Endothelial cell of umbilical vein (primary cell): ENCODE data around the gene M6PR. TPM values are rescaled to one million over a fixed set of nuclear protein-coding genes. Genes with fewer than 3 reads are reported as not detected.

Experiments
- BruUV-seq: library from RNA; stranded (reverse); fragments of 400-500 nt; replicated peaks from 2 replicates; lab custom pipeline; 2021; lab: Mats Ljungman, UMichigan
- CTCF ChIA-PET: fragments of 300-600, 350-600 bp; sonication (Branson Sonifier 250); formaldehyde crosslinking; loops from one replicate; lab custom pipeline; 2021; ENCODE audit warnings: antibody characterized with exemption, inconsistent platforms; lab: Charles Lee
- POLR2A ChIA-PET: fragments of 300-600, 350-600 bp; sonication (Branson Sonifier 250); formaldehyde crosslinking; loops from one replicate; lab custom pipeline; 2021; ENCODE audit warnings: antibody characterized with exemption, inconsistent platforms; lab: Charles Lee
- DNase-seq: peaks from one replicate; pipeline ENCODE4 v3.0.0-alpha.2; 2011; ENCODE audit warnings: low read depth, low spot score
- FAIRE-seq: peaks from 2 replicates; lab custom pipeline; 2011; peaks lifted over from hg19 to GRCh38; lab: Jason Lieb, UNC
- H2AFZ ChIP-seq: 2 replicates; pipeline ENCODE4 v1.6.0; 2012; ENCODE audit warnings: low read depth, low read length, control low read depth, inconsistent platforms
- H3K27ac ChIP-seq: 2 replicates; pipeline ENCODE4 v1.5.1; 2011; ENCODE audit warnings: low read depth, mild to moderate bottlenecking, control low read depth, low read length, moderate library complexity; ENCODE audit not compliant: insufficient read depth
- H3K27me3 ChIP-seq, 2 experiments: 2 replicates each; pipeline versions ENCODE4 v1.6.0 to v1.6.1; 2011; ENCODE audit warnings: low read length in 2 of 2, mixed read lengths in 1 of 2; ENCODE audit not compliant: control insufficient read depth in 2 of 2, insufficient read depth in 2 of 2
- H3K36me3 ChIP-seq, 2 experiments: 2 replicates in 1 of 2; 3 replicates in 1 of 2; pipeline ENCODE4 v1.5.1; 2011; ENCODE audit warnings: low read length in 2 of 2, mild to moderate bottlenecking in 1 of 2, moderate library complexity in 1 of 2; ENCODE audit not compliant: control insufficient read depth in 2 of 2, insufficient read depth in 2 of 2; ENCODE audit errors: extremely low read depth in 1 of 2
- H3K4me1 ChIP-seq: 3 replicates; pipeline ENCODE4 v1.5.1; 2011; ENCODE audit warnings: mild to moderate bottlenecking, low read length; ENCODE audit not compliant: control insufficient read depth, insufficient read depth; ENCODE audit errors: extremely low read depth
- H3K4me2 ChIP-seq: 2 replicates; pipeline ENCODE4 v1.6.1; 2011; ENCODE audit warnings: low read length, control low read depth, mixed read lengths; ENCODE audit not compliant: insufficient read depth
- H3K4me3 ChIP-seq, 3 experiments: fragments of 200-600 bp in 1 of 3; sonication (generic), shearing (Covaris generic) in 1 of 3; replicated peaks in 1 of 3; 2 replicates each; pipeline ENCODE4 v1.5.1; 2011 to 2016; ENCODE audit warnings: control low read depth in 3 of 3, low read length in 3 of 3, mild to moderate bottlenecking in 2 of 3, inconsistent platforms in 1 of 3, low read depth in 1 of 3, moderate library complexity in 1 of 3; ENCODE audit not compliant: insufficient read depth in 1 of 3
- H3K79me2 ChIP-seq: 2 replicates; pipeline ENCODE4 v1.6.0; 2012; ENCODE audit warnings: low read length, inconsistent platforms; ENCODE audit not compliant: control insufficient read depth, insufficient read depth
- H3K9ac ChIP-seq: replicated peaks from 2 replicates; pipeline ENCODE3; 2011; ENCODE audit warnings: low read length, control low read depth; ENCODE audit not compliant: insufficient read depth; ENCODE audit errors: extremely low read depth
- H3K9me1 ChIP-seq: replicated peaks from 3 replicates; pipeline ENCODE4 v1.6.0; 2011; ENCODE audit warnings: mild to moderate bottlenecking, low read length; ENCODE audit not compliant: control insufficient read depth, insufficient read depth; ENCODE audit errors: extremely low read depth
- H3K9me3 ChIP-seq: replicated peaks from 2 replicates; pipeline ENCODE4 v1.5.1; 2012; ENCODE audit warnings: low read length, inconsistent platforms; ENCODE audit not compliant: control insufficient read depth, insufficient read depth
- H4K20me1 ChIP-seq: replicated peaks from 2 replicates; pipeline ENCODE3; 2011; ENCODE audit warnings: mild to moderate bottlenecking, low read length; ENCODE audit not compliant: control insufficient read depth, insufficient read depth; ENCODE audit errors: extremely low read depth
- EZH2 ChIP-seq: IDR thresholded peaks from 2 replicates; pipeline ENCODE4 v1.6.1; 2012; ENCODE audit warnings: borderline replicate concordance, low read depth, mild to moderate bottlenecking, moderate library complexity, low read length, inconsistent platforms; ENCODE audit not compliant: severe bottlenecking
- FOS ChIP-seq: IDR thresholded peaks from 2 replicates; pipeline ENCODE4 v1.6.1; 2011; ENCODE audit warnings: mild to moderate bottlenecking, low read length, moderate library complexity, borderline replicate concordance; ENCODE audit not compliant: insufficient read depth
- GATA2 ChIP-seq: IDR thresholded peaks from 2 replicates; pipeline ENCODE4 v1.7.0; 2011; ENCODE audit warnings: low read depth, mild to moderate bottlenecking, moderate library complexity, mixed read lengths, low read length; ENCODE audit not compliant: insufficient read length, insufficient read depth
- JUN ChIP-seq: IDR thresholded peaks from 2 replicates; pipeline ENCODE4 v1.6.1; 2011; ENCODE audit warnings: borderline replicate concordance, low read depth; ENCODE audit not compliant: insufficient read length, insufficient read depth
- MYC ChIP-seq: IDR thresholded peaks from one replicate; pipeline ENCODE4 v1.6.1; 2011; ENCODE audit warnings: mild to moderate bottlenecking, low read depth, low read length
- POLR2A ChIP-seq: IDR thresholded peaks from 2 replicates; pipeline ENCODE4 v1.6.1; 2012; ENCODE audit warnings: low read depth, mild to moderate bottlenecking, control low read depth, low read length
- POLR2AphosphoS5 ChIP-seq: IDR thresholded peaks from 2 replicates; pipeline ENCODE4 v1.6.1; 2012; ENCODE audit warnings: low read depth, mild to moderate bottlenecking, control low read depth, low read length, moderate library complexity; ENCODE audit not compliant: insufficient read depth
- dilution Hi-C: fragments of 300-500 bp; cut with MboI; formaldehyde crosslinking; loops from one replicate; pipeline ENCODE4 v1.15.0; 2019; ENCODE audit warnings: low sequenced_read_pairs; ENCODE audit not compliant: extremely low pct_ligation_motif_present
- intact Hi-C: fragments of 100-400 bp; cut with micrococcal nuclease; formaldehyde crosslinking; loops from one replicate; pipeline ENCODE4 v1.10.0; 2022
- polyA plus RNA-seq, 4 experiments: library from polyadenylated mRNA; depleted of rRNA in 3 of 4; stranded (reverse) in 3 of 4; unstranded in 1 of 4; fragments of >200 nt; gene quantifications; 2 replicates each; pipeline versions ENCODE4 v1.2.1 to v1.2.3, GENCODE V29; 2011 to 2012; ENCODE audit warnings: missing spikeins in 1 of 4
- total RNA-seq: library from RNA; stranded (reverse); gene quantifications from 2 replicates; pipeline ENCODE4 v1.2.3, GENCODE V29; 2021
- TF ChIP-seq, protein P1 (sequence below): IDR thresholded peaks from 2 replicates; pipeline ENCODE4 v1.6.1; 2011; ENCODE audit not compliant: insufficient read depth, insufficient read length
- TF ChIP-seq, protein P2 (sequence below), 2 donors: IDR thresholded peaks; 1 replicate in 1 of 2; 2 replicates in 1 of 2; pipeline ENCODE4 v1.5.1; 2011; ENCODE audit warnings: low read length in 2 of 2, mild to moderate bottlenecking in 2 of 2, moderate library complexity in 2 of 2, control low read depth in 1 of 2, inconsistent platforms in 1 of 2, low read depth in 1 of 2; ENCODE audit not compliant: insufficient read depth in 1 of 2; ENCODE audit errors: extremely low read depth in 1 of 2

M6PR gene
- total and polyA plus RNA-seq, 2 donors (not counting 3 experiments of a cell fraction or from before 2014, with no cell fraction given), result 124 to 142 TPM

DNA sequence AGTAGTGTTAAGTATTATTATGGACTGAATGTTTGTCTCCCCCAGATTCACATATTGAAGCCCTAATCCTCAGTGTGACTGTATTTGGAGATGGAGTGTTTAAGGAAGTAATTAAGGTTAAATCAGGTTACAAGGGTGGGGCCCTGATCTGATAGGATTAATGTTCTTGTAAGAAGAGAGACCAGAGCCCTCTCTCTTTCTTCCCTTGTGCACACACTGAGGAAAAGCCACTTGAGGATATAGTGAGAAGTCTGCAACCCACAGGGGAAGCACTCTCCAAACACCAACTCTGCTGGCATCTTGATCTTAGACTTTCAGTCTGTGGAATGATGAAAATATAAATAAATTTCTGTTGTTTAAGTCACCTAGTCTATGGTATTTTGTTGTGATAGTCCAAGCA, 37.7 kb upstream of the M6PR start:
- H3K9ac ChIP-seq, result no peak overlapping the region
- TF ChIP-seq, protein P1, sequence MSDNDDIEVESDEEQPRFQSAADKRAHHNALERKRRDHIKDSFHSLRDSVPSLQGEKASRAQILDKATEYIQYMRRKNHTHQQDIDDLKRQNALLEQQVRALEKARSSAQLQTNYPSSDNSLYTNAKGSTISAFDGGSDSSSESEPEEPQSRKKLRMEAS, result no peak
- no peak for TF ChIP-seq FOS
- TF ChIP-seq POLR2A, result no peak
- no peak for TF ChIP-seq POLR2AphosphoS5
- TF ChIP-seq, protein P2, sequence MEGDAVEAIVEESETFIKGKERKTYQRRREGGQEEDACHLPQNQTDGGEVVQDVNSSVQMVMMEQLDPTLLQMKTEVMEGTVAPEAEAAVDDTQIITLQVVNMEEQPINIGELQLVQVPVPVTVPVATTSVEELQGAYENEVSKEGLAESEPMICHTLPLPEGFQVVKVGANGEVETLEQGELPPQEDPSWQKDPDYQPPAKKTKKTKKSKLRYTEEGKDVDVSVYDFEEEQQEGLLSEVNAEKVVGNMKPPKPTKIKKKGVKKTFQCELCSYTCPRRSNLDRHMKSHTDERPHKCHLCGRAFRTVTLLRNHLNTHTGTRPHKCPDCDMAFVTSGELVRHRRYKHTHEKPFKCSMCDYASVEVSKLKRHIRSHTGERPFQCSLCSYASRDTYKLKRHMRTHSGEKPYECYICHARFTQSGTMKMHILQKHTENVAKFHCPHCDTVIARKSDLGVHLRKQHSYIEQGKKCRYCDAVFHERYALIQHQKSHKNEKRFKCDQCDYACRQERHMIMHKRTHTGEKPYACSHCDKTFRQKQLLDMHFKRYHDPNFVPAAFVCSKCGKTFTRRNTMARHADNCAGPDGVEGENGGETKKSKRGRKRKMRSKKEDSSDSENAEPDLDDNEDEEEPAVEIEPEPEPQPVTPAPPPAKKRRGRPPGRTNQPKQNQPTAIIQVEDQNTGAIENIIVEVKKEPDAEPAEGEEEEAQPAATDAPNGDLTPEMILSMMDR (IDR thresholded peaks at IDR 0.05; ENCODE audit: extremely low read depth in 1 of 2, insufficient read depth in 1 of 2, low read depth in 1 of 2, low read length in 2 of 2), result no peak
- TF ChIP-seq JUN, result no peak
- no peak for TF ChIP-seq GATA2
- no peak for TF ChIP-seq MYC
- TF ChIP-seq EZH2, result no peak
- H3K27me3 ChIP-seq, result no peaks in the 10 kb centered on the region
- H3K79me2 ChIP-seq, result no peaks in the 10 kb centered on the region
- H3K4me2 ChIP-seq, result no peak overlapping the region
- H3K9me3 ChIP-seq, result no peaks in the 10 kb centered on the region
- BruUV-seq, result no TSS peak
- peaks cover 37% of the 10 kb centered on the region for H3K4me1 ChIP-seq
- peaks cover 2% of the 10 kb centered on the region for H4K20me1 ChIP-seq
- POLR2A ChIA-PET, result no interaction called here
- intact Hi-C loops, result no loop called here
- DNase-seq (no peak), FAIRE-seq (no peak)
- no peaks in the 10 kb centered on the region for H3K9me1 ChIP-seq
- no peaks in the 10 kb centered on the region for H3K36me3 ChIP-seq
- H3K4me3 ChIP-seq, result no peak overlapping the region
- dilution Hi-C loops, result no loop called here
- H3K27ac ChIP-seq, result no peak overlapping the region
- CTCF ChIA-PET, result no interaction called here
- no peak overlapping the region for H2AFZ ChIP-seq
